DMS79 treated with DMSO at 0.1 percent for 48 hours (cell line): ENCODE measurements around the gene TANC1.

Source experiments
- DNase-seq: peaks from one replicate; lab custom pipeline; 2025; lab: John Stamatoyannopoulos, UW

The TANC1 gene

DNA sequence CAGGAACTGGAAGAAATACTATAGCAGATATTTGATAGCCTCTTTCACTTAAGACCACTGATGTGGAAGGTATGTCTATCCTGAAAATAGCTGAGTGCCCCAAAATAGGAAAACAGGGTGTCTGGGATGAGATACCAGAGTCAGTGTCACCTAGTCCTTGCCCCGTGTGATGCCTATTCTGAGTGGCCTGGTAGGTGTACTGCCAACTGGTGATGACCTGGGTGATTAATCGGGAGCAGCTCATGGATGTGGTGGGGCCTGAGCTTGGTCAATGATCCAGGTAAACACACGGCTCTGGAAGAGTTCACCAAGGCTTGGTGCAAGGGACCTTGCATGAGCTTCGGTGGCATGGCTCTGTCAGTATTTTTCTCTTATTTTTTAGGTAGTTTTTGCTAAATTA, 95.2 kb downstream of the TANC1 start:
- DNase-seq = no peak

DNA sequence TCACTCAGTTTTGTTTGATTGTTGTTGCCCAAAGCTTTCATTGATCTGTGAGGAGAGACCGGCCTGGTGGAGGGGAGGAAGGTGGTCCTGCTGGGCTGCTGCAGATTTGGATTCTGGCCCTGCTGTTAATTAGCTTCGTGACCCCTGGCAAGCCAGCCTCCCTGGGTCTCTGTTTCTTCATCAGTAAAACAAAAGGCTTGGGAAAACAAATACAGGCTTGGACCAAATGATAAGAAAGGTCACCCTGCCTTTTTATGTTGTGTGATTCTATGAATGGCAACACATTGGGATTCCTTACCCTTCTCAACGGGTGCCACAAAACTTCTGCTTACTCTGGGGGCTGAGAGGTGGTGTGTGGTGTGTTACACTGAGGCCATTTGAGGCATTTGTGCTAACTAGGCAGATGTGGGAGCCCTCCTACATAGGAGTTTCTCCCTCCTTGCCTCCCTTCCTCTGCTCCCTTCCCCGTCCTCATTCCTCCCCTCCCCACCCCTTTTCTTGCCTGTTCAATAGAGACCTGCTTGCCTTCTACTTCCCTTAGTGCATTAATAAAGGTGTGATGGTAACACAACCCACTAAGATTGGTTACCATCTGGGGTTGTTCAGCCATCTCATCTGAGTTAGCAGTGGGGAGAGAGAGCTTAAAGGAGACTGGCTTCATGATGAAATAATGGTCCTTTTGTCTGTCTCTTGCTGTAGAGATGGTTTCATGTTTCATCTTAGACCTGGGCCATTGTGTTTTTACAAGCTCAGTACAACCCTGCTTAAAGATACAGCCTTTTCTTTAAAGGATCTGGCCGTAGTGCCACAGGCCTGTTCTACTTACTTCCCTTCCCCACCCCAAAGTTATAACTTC, 96.2 kb downstream of the TANC1 start:
- peak; percentile 79 for DNase-seq

DNA sequence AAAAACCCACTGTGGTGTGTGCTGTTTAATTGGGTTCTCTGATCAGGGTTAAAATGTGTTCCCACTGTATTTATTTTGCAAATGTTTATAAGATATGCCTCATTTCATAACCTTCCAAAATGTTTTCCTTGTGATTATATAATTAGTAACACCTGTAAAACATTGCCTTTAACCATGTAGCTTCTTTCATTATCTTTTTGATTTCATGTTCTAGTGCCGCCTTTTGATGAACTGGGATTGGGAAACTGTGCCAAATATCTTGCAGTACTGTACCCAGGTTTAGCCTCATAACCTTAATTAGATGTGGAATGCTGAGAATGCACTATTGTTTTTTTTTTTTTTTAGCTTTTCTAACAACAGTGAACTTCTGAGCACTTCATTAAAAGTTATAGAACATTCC, 96.9 kb downstream of the TANC1 start:
- DNase-seq = no peak

- no peak for DNase-seq
Observed at GRCh38 chr2:159065891-159066290, 97.5 kb downstream of the TANC1 start.

DNA sequence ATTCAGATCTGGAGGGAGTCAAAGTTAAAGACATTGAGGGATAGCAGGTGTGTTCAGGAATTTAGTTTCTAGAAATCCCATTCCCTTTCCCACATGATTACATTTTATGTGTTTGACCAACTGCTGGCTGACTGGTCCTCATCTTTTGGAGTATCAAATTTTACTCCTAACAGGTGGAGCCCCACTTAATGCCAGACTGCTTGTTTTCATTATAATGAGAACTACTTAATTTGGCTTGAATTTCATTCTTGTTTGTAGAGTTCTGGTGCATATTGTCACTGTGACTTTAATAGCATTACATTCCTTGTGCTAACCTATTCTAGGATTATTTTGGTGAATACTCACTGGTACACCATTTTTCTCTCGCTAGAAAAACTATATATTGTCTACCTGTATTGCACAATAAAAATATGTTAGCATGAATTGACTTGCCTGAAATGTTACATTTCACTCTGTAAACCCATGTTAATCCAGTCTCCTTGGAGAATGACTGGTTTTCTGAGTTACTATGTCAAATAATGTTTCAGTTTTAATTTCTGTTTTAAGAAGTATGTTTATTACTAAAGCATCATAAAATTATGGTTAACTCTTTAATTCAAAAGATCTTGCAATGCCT, 98.2 kb downstream of the TANC1 start:
- peak; percentile 26 for DNase-seq

DNA sequence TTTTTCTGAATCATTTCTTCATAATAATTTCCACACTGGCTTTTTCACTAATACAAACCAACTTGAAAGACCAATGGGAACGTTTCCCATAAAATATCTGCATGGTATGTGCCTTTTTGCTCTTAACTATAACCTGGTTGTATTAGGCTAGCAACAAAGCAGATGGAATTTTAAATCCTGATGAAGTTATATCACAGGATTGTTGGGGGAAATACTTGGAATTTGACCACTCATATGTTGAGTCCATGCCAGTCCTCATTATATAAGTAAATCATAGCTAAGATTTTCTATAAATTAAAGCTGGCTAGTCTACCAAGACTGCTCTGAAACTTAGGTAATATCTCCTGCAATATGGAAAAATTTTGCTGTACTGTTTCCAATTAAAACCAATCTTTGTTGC, 99.5 kb downstream of the TANC1 start:
- no peak for DNase-seq

DNA sequence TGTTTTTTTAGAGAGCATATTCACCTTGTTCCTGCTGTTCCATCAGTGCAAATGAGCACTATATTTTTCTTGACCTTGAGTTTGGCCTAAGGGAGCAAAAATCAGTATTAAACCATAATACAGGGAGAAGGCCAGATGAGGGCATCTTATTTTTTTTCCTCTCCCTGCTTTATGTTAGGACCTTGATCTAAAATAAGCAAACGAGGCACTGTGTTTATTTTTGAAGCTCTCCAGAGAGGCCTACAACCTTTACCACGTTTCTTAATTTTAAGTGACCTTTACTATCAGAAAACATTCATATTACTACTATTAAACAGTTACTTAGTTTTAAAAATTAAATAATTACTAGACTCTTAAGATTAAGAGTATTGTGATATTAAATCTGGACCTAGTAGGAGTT, 100.8 kb downstream of the TANC1 start:
- no peak for DNase-seq

DNA sequence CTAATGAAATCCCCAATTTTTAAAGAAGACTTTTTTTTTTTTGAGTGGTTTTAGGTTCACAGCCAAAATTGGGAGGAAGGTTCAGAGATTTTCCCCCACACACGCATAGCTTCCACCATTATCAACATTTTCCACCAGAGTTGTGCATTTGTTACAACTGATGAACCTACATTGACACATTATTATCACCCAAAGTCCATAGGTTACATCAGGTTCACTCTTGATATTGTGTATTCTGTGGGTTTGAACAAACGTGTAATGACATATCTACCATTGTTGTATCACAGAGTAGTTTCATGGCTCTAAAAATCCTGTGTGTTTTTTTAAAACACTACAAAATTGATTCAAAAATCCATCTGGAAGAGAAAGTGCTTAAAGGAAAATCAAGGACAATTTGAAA, 101.8 kb downstream of the TANC1 start:
- no peak for DNase-seq

GRCh38 chr2:159071190-159071915, 102.9 kb downstream of the TANC1 start:
- DNase-seq = no peak

GRCh38 chr2:159072795-159073194, 104.4 kb downstream of the TANC1 start:
- no peak for DNase-seq

GRCh38 chr2:159073256-159073655, 104.8 kb downstream of the TANC1 start:
- DNase-seq = no peak

- no peak for DNase-seq
Observed at GRCh38 chr2:159074605-159075004, 106.2 kb downstream of the TANC1 start.

DNA sequence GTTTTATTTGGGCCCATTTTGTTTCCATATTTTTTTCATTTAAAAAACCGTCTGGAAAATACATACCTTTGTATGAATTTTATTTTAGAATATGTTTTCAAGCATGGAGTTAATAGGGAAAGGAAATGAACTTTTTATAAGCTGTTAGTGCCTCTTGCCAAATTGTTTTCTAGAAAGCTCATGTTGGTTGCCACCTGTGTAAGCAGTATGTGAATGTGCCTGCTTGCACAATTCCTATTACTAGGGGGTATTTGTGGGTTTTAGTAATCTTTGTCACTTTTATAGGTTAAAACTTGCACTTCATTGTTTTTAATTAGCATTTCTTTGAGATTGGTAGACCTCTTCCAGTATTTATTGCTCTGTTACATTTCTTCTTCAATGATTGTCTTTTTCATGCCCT, 107.3 kb downstream of the TANC1 start:
- DNase-seq = no peak

- DNase-seq = no peak
Observed at GRCh38 chr2:159076241-159076640, 107.8 kb downstream of the TANC1 start.

DNA sequence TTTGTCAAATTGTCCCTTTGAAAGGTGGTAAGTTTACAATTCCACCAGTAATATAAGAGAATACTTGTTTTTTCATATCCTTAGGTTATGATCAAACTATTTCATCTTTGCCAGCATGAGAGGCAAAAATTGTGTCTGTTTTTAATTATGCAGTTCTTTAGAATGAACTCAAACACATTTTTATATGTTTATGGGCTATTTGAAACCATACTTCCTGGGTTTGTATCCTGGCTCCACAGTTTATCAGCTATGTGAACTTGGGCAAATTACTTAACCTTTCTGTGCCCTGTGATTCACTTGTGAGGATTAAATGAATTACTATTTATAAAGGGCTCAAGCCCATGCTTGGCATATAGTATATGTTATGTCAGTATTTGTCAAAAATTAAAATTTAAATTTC, 109.4 kb downstream of the TANC1 start:
- no peak for DNase-seq

DNA sequence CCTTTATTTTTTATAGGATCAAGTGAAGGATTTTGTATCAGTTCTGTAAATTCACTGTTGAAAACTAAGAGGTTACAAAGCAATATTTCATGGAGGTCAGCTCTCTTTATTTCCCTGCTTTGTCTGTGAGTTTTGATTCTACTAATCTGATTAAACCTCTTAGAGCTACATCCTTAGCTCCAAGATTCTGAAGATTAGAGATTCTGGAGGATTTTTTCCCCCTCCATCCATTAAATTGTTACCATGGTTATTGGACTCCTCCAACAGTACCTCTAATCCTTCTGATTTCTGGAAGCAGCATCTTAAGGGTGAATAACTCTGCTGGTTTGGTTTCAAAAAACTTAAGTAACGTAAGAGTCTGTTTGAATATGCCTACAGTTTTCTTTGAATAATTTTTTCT, 110.0 kb downstream of the TANC1 start:
- no peak for DNase-seq

GRCh38 chr2:159080641-159081040, 112.2 kb downstream of the TANC1 start:
- DNase-seq = no peak

DNA sequence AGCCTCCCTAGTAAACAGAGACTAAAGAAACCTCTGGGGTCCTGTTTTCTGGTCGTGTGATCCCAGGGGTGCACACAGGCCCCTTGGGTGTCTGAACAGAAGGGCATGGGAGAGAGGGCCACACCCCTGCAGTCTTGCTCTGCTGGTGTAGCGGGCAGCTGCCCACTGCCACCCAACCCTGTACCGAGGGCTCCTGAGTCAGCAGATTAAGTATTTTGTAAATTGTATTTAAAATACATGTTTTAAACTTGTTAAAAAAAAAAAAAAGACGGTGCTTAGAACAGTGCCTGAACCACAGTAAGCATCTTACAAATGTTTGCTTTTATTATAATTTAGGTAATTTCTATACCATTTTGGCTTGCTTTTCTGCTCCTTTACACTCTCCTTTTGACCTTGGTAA, 113.7 kb downstream of the TANC1 start:
- DNase-seq = no peak

DNA sequence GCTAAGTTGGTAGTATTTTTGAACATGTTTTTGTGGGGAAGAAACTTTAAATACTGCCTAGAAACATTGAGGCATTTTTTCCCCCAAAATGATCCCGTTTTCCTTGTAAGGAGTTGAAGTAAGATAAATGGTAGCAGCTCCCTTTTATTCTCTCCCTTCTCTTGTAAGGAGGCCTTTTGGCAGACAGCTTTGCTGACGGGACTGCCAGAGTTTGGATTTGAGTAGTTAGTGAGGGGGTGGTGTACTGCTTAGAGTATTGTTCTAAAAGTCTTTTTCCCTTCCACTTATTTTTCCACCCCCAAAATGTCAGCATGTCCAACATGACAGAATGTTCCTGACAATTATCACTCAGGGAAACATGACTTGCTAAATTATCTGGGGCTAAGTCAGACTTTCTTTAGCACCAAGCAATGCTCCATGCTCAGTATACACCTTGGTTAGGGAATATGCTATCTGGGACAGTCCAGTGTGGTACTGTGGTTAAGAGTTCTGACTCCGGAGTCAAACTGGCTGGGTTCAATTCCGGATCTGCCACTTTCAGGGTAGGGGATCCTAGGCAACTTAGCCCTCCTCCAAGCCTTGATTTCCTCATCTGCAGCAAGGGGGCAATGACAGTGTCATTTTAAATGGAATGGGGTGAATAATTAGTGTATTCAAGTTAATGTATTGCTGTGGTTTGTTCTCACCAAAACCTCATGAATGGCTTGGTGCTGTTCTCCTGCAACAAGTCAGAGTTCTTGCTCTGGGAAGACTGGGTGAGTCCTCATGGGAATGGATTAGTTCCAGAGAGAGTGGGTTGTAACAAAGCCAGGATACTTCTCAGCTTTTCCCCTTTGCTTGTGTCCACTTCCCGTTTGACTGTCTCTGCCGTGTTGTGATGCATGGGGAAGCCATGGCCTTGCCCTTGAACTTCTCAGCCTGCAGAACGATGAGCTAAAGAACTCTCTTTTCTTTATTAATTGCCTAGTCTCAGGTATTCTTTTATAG, 116.2 kb downstream of the TANC1 start:
- DNase-seq = no peak

- DNase-seq = peak; percentile 64
Observed at GRCh38 chr2:159086342-159086741, 117.9 kb downstream of the TANC1 start.

DNA sequence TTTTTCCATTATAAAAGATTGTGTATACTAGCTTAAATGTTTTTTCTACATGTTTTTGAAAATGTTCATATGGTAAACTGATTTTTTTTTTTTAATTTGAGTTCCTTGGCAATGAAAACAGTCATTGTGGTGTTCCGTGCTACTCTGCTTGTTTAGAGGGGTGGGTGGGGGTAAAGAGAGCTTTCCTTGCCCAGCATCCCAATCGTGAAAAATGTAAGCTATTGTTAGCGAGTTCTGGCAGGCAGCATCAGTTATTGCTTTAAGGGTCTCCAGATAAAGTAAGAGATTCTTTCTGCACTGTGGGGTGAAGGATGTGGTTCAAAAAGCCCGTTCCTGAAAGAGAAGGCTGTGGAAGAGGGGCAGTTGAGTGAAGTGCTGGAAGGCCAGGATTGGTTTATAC, 118.4 kb downstream of the TANC1 start:
- DNase-seq = no peak

- no peak for DNase-seq
Observed at GRCh38 chr2:159088906-159089305, 120.5 kb downstream of the TANC1 start.
